Inflammatory macrophage treated with lipopolysaccharide for 1 hour (primary cell): ENCODE measurements around the gene OSBP2.

Experiments
- DNase-seq, 2 donors: peaks; one replicate each; pipeline ENCODE4 v3.0.0-alpha.2; 2020 to 2022

Gene OSBP2

GRCh38 chr22:30910358-30910757 is 215.7 kb downstream of the OSBP2 start:
- no peak for DNase-seq

GRCh38 chr22:30918761-30919160 is 224.1 kb downstream of the OSBP2 start:
- DNase-seq = no peak

- DNase-seq = no peak
Observed at GRCh38 chr22:30919973-30920372, 225.3 kb downstream of the OSBP2 start.

- DNase-seq = peak; percentile 44 to 89
Observed at GRCh38 chr22:30920407-30920806, 225.7 kb downstream of the OSBP2 start.

GRCh38 chr22:30921108-30921507 is 226.4 kb downstream of the OSBP2 start:
- DNase-seq = peak in 1 of 2 donors; percentile 2

GRCh38 chr22:30922151-30922611 is 227.5 kb downstream of the OSBP2 start:
- DNase-seq = peak; percentile 40 to 53

- no peak for DNase-seq
Observed at GRCh38 chr22:30923168-30923900, 228.7 kb downstream of the OSBP2 start.

GRCh38 chr22:30925667-30926066 is 231.0 kb downstream of the OSBP2 start:
- no peak for DNase-seq

- no peak for DNase-seq
Observed at GRCh38 chr22:30926706-30927105, 232.0 kb downstream of the OSBP2 start.

GRCh38 chr22:30927806-30928205 is 233.1 kb downstream of the OSBP2 start:
- no peak for DNase-seq

- no peak for DNase-seq
Observed at GRCh38 chr22:30928401-30928800, 233.7 kb downstream of the OSBP2 start.

- no peak for DNase-seq
Observed at GRCh38 chr22:30930228-30930627, 235.6 kb downstream of the OSBP2 start.

- no peak for DNase-seq
Observed at GRCh38 chr22:30931541-30932300, 237.0 kb downstream of the OSBP2 start.

- DNase-seq = no peak
Observed at GRCh38 chr22:30932661-30933060, 238.0 kb downstream of the OSBP2 start.

- no peak for DNase-seq
Observed at GRCh38 chr22:30933457-30933856, 238.8 kb downstream of the OSBP2 start.

- DNase-seq = no peak
Observed at GRCh38 chr22:30934053-30934452, 239.4 kb downstream of the OSBP2 start.

GRCh38 chr22:30940685-30941362 is 246.2 kb downstream of the OSBP2 start:
- DNase-seq = no peak

GRCh38 chr22:30941363-30941740 is 246.7 kb downstream of the OSBP2 start:
- DNase-seq = no peak

GRCh38 chr22:30943368-30943767 is 248.7 kb downstream of the OSBP2 start:
- no peak for DNase-seq

- DNase-seq = no peak
Observed at GRCh38 chr22:30944986-30945385, 250.3 kb downstream of the OSBP2 start.

GRCh38 chr22:30945653-30946052 is 251.0 kb downstream of the OSBP2 start:
- no peak for DNase-seq

GRCh38 chr22:30946354-30946753 is 251.7 kb downstream of the OSBP2 start:
- no peak for DNase-seq

GRCh38 chr22:30947173-30947815 is 252.6 kb downstream of the OSBP2 start:
- no peak for DNase-seq
